ENCODE data around the gene TPP1. TPM values are rescaled to one million over a fixed set of nuclear protein-coding genes. Genes with fewer than 3 reads are reported as not detected.

TPP1 gene
- polyA plus RNA-seq, 2 donors = 18.6 to 20.9 TPM

- no peak overlapping the region for H3K4me3 ChIP-seq (ENCODE audit: low read depth in 1 of 2, low read length in 2 of 2)
- WGBS, 2 donors = 62 to 66% methylated on average over 4 of the region's 4 CpGs
- H3K9me3 ChIP-seq (ENCODE audit: control insufficient read depth in 2 of 2, insufficient read depth in 1 of 2, low read depth in 1 of 2, low read length in 1 of 2) = no peaks in the 10 kb centered on the region
- H3K36me3 ChIP-seq (ENCODE audit: control insufficient read depth in 2 of 2, insufficient read depth in 2 of 2, low read length in 1 of 2) = no peaks in the 10 kb centered on the region
- peaks cover 0 to 2% of the 10 kb centered on the region in 2 donors for H3K4me1 ChIP-seq (ENCODE audit: control insufficient read depth in 2 of 2, insufficient read depth in 2 of 2, low read length in 1 of 2)
- no peak overlapping the region for H3K27ac ChIP-seq (ENCODE audit: low read depth in 2 of 2, low read length in 1 of 2)
- no peaks in the 10 kb centered on the region for H3K27me3 ChIP-seq (ENCODE audit: control insufficient read depth in 1 of 2, insufficient read depth in 2 of 2, low read length in 2 of 2)
Observed at GRCh38 chr11:6656584-6656915, 37.3 kb upstream of the TPP1 start.

GRCh38 chr11:6655790-6656583 lies 36.8 kb upstream of the TPP1 start, which contains the start of gene DCHS1:
Gene DCHS1, minus strand, starts transcription at chr11:6655809. Its CDS starts 14,196 bp downstream, at chr11:6641613.
- H3K27me3 ChIP-seq (ENCODE audit: control insufficient read depth in 1 of 2, insufficient read depth in 2 of 2, low read length in 2 of 2) = no peaks in the 10 kb centered on the region
- WGBS, 2 donors = 14 to 39% methylated on average over 12 to 27 of the region's 56 CpGs

GRCh38 chr11:6655020-6655789 lies 36.0 kb upstream of the TPP1 start:
- peak overlapping the region; percentile 37 to 64 for H3K27ac ChIP-seq (ENCODE audit: low read depth in 2 of 2, low read length in 1 of 2)
- peak overlapping the region; percentile 29 to 58 for H3K4me3 ChIP-seq (ENCODE audit: low read depth in 1 of 2, low read length in 2 of 2)
- H3K27me3 ChIP-seq (ENCODE audit: control insufficient read depth in 1 of 2, insufficient read depth in 2 of 2, low read length in 2 of 2) = no peaks in the 10 kb centered on the region
- WGBS, 2 donors = 4 to 5% methylated on average over 64 to 84 of the region's 84 CpGs
- no peaks in the 10 kb centered on the region for H3K9me3 ChIP-seq (ENCODE audit: control insufficient read depth in 2 of 2, insufficient read depth in 1 of 2, low read depth in 1 of 2, low read length in 1 of 2)
- H3K36me3 ChIP-seq (ENCODE audit: control insufficient read depth in 2 of 2, insufficient read depth in 2 of 2, low read length in 1 of 2) = no peaks in the 10 kb centered on the region
- peaks cover 0 to 2% of the 10 kb centered on the region in 2 donors for H3K4me1 ChIP-seq (ENCODE audit: control insufficient read depth in 2 of 2, insufficient read depth in 2 of 2, low read length in 1 of 2)

More at GRCh38 chr11:6655790-6656583, 36.8 kb upstream of the TPP1 start, which contains the start of gene DCHS1:
- H3K36me3 ChIP-seq (ENCODE audit: control insufficient read depth in 2 of 2, insufficient read depth in 2 of 2, low read length in 1 of 2) = no peaks in the 10 kb centered on the region
- H3K9me3 ChIP-seq (ENCODE audit: control insufficient read depth in 2 of 2, insufficient read depth in 1 of 2, low read depth in 1 of 2, low read length in 1 of 2) = no peaks in the 10 kb centered on the region
- peak within 1 kb of the TSS; percentile 34 to 58 for H3K4me3 ChIP-seq (ENCODE audit: low read depth in 1 of 2, low read length in 2 of 2)
- H3K27ac ChIP-seq (ENCODE audit: low read depth in 2 of 2, low read length in 1 of 2) = peak within 1 kb of the TSS; percentile 37 to 64
- peaks cover 0 to 2% of the 10 kb centered on the region in 2 donors for H3K4me1 ChIP-seq (ENCODE audit: control insufficient read depth in 2 of 2, insufficient read depth in 2 of 2, low read length in 1 of 2)

GRCh38 chr11:6654281-6655019 lies 35.2 kb upstream of the TPP1 start:
- peaks cover 0 to 2% of the 10 kb centered on the region in 2 donors for H3K4me1 ChIP-seq (ENCODE audit: control insufficient read depth in 2 of 2, insufficient read depth in 2 of 2, low read length in 1 of 2)
- H3K27ac ChIP-seq (ENCODE audit: low read depth in 2 of 2, low read length in 1 of 2) = peak overlapping the region in 1 of 2 donors; percentile 64
- WGBS, 2 donors = 54 to 56% methylated on average over 9 of the region's 9 CpGs
- peak overlapping the region in 1 of 2 donors; percentile 29 for H3K4me3 ChIP-seq (ENCODE audit: low read depth in 1 of 2, low read length in 2 of 2)
- H3K9me3 ChIP-seq (ENCODE audit: control insufficient read depth in 2 of 2, insufficient read depth in 1 of 2, low read depth in 1 of 2, low read length in 1 of 2) = no peaks in the 10 kb centered on the region
- no peaks in the 10 kb centered on the region for H3K27me3 ChIP-seq (ENCODE audit: control insufficient read depth in 1 of 2, insufficient read depth in 2 of 2, low read length in 2 of 2)
- H3K36me3 ChIP-seq (ENCODE audit: control insufficient read depth in 2 of 2, insufficient read depth in 2 of 2, low read length in 1 of 2) = no peaks in the 10 kb centered on the region

GRCh38 chr11:6653656-6654055 lies 34.4 kb upstream of the TPP1 start:
- Histone ChIP-seq H3K4me3 (ENCODE audit: low read depth in 1 of 2, low read length in 2 of 2) (no peak overlapping the region), H3K4me1 (ENCODE audit: control insufficient read depth in 2 of 2, insufficient read depth in 2 of 2, low read length in 1 of 2) (peaks cover 0 to 2% of the 10 kb centered on the region in 2 donors), H3K9me3 (ENCODE audit: control insufficient read depth in 2 of 2, insufficient read depth in 1 of 2, low read depth in 1 of 2, low read length in 1 of 2) (no peaks in the 10 kb centered on the region), H3K36me3 (ENCODE audit: control insufficient read depth in 2 of 2, insufficient read depth in 2 of 2, low read length in 1 of 2) (no peaks in the 10 kb centered on the region), H3K27me3 (ENCODE audit: control insufficient read depth in 1 of 2, insufficient read depth in 2 of 2, low read length in 2 of 2) (no peaks in the 10 kb centered on the region), H3K27ac (ENCODE audit: low read depth in 2 of 2, low read length in 1 of 2) (no peak overlapping the region)
- 90 to 91% methylated on average over 2 of the region's 2 CpGs for WGBS, 2 donors

GRCh38 chr11:6653097-6653496 lies 33.9 kb upstream of the TPP1 start:
- Histone ChIP-seq H3K27ac (ENCODE audit: low read depth in 2 of 2, low read length in 1 of 2) (no peak overlapping the region), H3K4me1 (ENCODE audit: control insufficient read depth in 2 of 2, insufficient read depth in 2 of 2, low read length in 1 of 2) (peaks cover 0 to 2% of the 10 kb centered on the region in 2 donors), H3K4me3 (ENCODE audit: low read depth in 1 of 2, low read length in 2 of 2) (no peak overlapping the region), H3K27me3 (ENCODE audit: control insufficient read depth in 1 of 2, insufficient read depth in 2 of 2, low read length in 2 of 2) (no peaks in the 10 kb centered on the region), H3K36me3 (ENCODE audit: control insufficient read depth in 2 of 2, insufficient read depth in 2 of 2, low read length in 1 of 2) (no peaks in the 10 kb centered on the region), H3K9me3 (ENCODE audit: control insufficient read depth in 2 of 2, insufficient read depth in 1 of 2, low read depth in 1 of 2, low read length in 1 of 2) (no peaks in the 10 kb centered on the region)
- 87 to 88% methylated on average over 1 of the region's 1 CpG for WGBS, 2 donors

GRCh38 chr11:6652182-6652581 lies 33.0 kb upstream of the TPP1 start:
- H3K27ac ChIP-seq (ENCODE audit: low read depth in 2 of 2, low read length in 1 of 2) = no peak overlapping the region
- no peaks in the 10 kb centered on the region for H3K9me3 ChIP-seq (ENCODE audit: control insufficient read depth in 2 of 2, insufficient read depth in 1 of 2, low read depth in 1 of 2, low read length in 1 of 2)
- WGBS, 2 donors = 67 to 71% methylated on average over 3 of the region's 3 CpGs
- peaks cover 0 to 2% of the 10 kb centered on the region in 2 donors for H3K4me1 ChIP-seq (ENCODE audit: control insufficient read depth in 2 of 2, insufficient read depth in 2 of 2, low read length in 1 of 2)
- H3K36me3 ChIP-seq (ENCODE audit: control insufficient read depth in 2 of 2, insufficient read depth in 2 of 2, low read length in 1 of 2) = no peaks in the 10 kb centered on the region
- H3K27me3 ChIP-seq (ENCODE audit: control insufficient read depth in 1 of 2, insufficient read depth in 2 of 2, low read length in 2 of 2) = no peaks in the 10 kb centered on the region
- no peak overlapping the region for H3K4me3 ChIP-seq (ENCODE audit: low read depth in 1 of 2, low read length in 2 of 2)

- Histone ChIP-seq H3K36me3 (ENCODE audit: control insufficient read depth in 2 of 2, insufficient read depth in 2 of 2, low read length in 1 of 2) (no peaks in the 10 kb centered on the region), H3K27me3 (ENCODE audit: control insufficient read depth in 1 of 2, insufficient read depth in 2 of 2, low read length in 2 of 2) (no peaks in the 10 kb centered on the region), H3K9me3 (ENCODE audit: control insufficient read depth in 2 of 2, insufficient read depth in 1 of 2, low read depth in 1 of 2, low read length in 1 of 2) (no peaks in the 10 kb centered on the region), H3K4me1 (ENCODE audit: control insufficient read depth in 2 of 2, insufficient read depth in 2 of 2, low read length in 1 of 2) (peaks cover 2 to 9% of the 10 kb centered on the region in 2 donors), H3K27ac (ENCODE audit: low read depth in 2 of 2, low read length in 1 of 2) (no peak overlapping the region), H3K4me3 (ENCODE audit: low read depth in 1 of 2, low read length in 2 of 2) (no peak overlapping the region)
- WGBS, 2 donors = 57 to 59% methylated on average over 6 of the region's 6 CpGs
Observed at GRCh38 chr11:6650980-6651379, 31.8 kb upstream of the TPP1 start.

GRCh38 chr11:6650104-6650503 lies 30.9 kb upstream of the TPP1 start:
- H3K4me3 ChIP-seq (ENCODE audit: low read depth in 1 of 2, low read length in 2 of 2) = no peak overlapping the region
- H3K4me1 ChIP-seq (ENCODE audit: control insufficient read depth in 2 of 2, insufficient read depth in 2 of 2, low read length in 1 of 2) = peaks cover 5 to 9% of the 10 kb centered on the region in 2 donors
- no peaks in the 10 kb centered on the region for H3K9me3 ChIP-seq (ENCODE audit: control insufficient read depth in 2 of 2, insufficient read depth in 1 of 2, low read depth in 1 of 2, low read length in 1 of 2)
- H3K36me3 ChIP-seq (ENCODE audit: control insufficient read depth in 2 of 2, insufficient read depth in 2 of 2, low read length in 1 of 2) = no peaks in the 10 kb centered on the region
- H3K27ac ChIP-seq (ENCODE audit: low read depth in 2 of 2, low read length in 1 of 2) = no peak overlapping the region
- no peaks in the 10 kb centered on the region for H3K27me3 ChIP-seq (ENCODE audit: control insufficient read depth in 1 of 2, insufficient read depth in 2 of 2, low read length in 2 of 2)

Measured in esophagus (tissue), 2 donors.